ENCODE measurements around the gene GSDMA. TPM values are rescaled to one million over a fixed set of nuclear protein-coding genes. Genes with fewer than 3 reads are reported as not detected.

The GSDMA gene
- total and polyA plus RNA-seq, 9 of the 15 experiments (the other 6 are each of a cell fraction or from before 2014, with no cell fraction given): 0.04 to 0.13 (median 0.07) TPM; not detected in 2

GRCh38 chr17:39927101-39927928 lies 35.5 kb upstream of the GSDMA start, which contains the start of the genes LRRC3C and ORMDL3 (continued):
- peak; percentile 99 for TF ChIP-seq ZBTB12 (CRISPR knock-in tag; IDR thresholded peaks at IDR 0.05)
- TF ChIP-seq HMGN3 (IDR thresholded peaks at IDR 0.05; ENCODE audit: borderline replicate concordance, extremely low read depth, insufficient read length, low read depth, low read length): peak; percentile 87
- peak; percentile 90; the same call in 1 of the 2 replicates for TF ChIP-seq SREBF1 (IDR thresholded peaks at IDR 0.05; ENCODE audit: borderline replicate concordance, low read depth, low read length)
- TF ChIP-seq ZBTB40 (IDR thresholded peaks at IDR 0.05): peak; percentile 66; the same call in 1 of the 2 replicates
- no peak for TF ChIP-seq ZBTB40 (CRISPR knock-in tag; IDR thresholded peaks at IDR 0.05)
- peak; percentile 100 for TF ChIP-seq HCFC1 (IDR thresholded peaks at IDR 0.05; ENCODE audit: low read depth, low read length)
- TF ChIP-seq ID3 (CRISPR knock-in tag; IDR thresholded peaks at IDR 0.05): no peak
- no peak for TF ChIP-seq ID3 (tag; IDR thresholded peaks at IDR 0.05)
- TF ChIP-seq ZNF696 (CRISPR knock-in tag; conservative IDR thresholded peaks at IDR 0.05): no peak
- TF ChIP-seq ZNF197 (CRISPR knock-in tag; IDR thresholded peaks at IDR 0.05; ENCODE audit: low read depth): peak; percentile 93
- peak; percentile 22 for TF ChIP-seq HNRNPLL (IDR thresholded peaks at IDR 0.05; ENCODE audit: low read depth, low read length, poor library complexity, severe bottlenecking)
- peak; percentile 72; the same call in 1 of the 2 replicates for TF ChIP-seq ZNF175 (CRISPR knock-in tag; IDR thresholded peaks at IDR 0.05; ENCODE audit: low read depth)
- no peak for TF ChIP-seq CTCFL (IDR thresholded peaks at IDR 0.05; ENCODE audit: borderline replicate concordance, insufficient read depth, low read depth, low read length, poor library complexity, severe bottlenecking)

Data from K562 (cell line).